Adrenal gland (tissue), 12 donors: ENCODE measurements around the gene GALK1. TPM values are rescaled to one million over a fixed set of nuclear protein-coding genes. Genes with fewer than 3 reads are reported as not detected.

Source experiments
- DNase-seq, 7 donors: peaks; one replicate each; pipeline ENCODE4 v3.0.0-alpha.2; 2019 to 2020
- H3K27ac ChIP-seq, 5 donors: fragments of 200-600 bp; sonication (generic) in 4 of 5; 1 replicate in 3 of 5; 2 replicates in 2 of 5; pipeline versions ENCODE4 v1.5.1 to v1.8.0; 2016 to 2020; ENCODE audit warnings: mild to moderate bottlenecking in 1 of 5
- H3K27me3 ChIP-seq: fragments of 200-600 bp; 2 replicates; pipeline ENCODE4 v1.8.0; 2021
- H3K36me3 ChIP-seq, 2 donors: fragments of 200-600 bp; replicated peaks in 1 of 2; 1 replicate in 1 of 2; 2 replicates in 1 of 2; pipeline versions ENCODE4 v1.5.1 to v1.8.0; 2018 to 2022
- H3K4me1 ChIP-seq, 2 donors: fragments of 200-600 bp; replicated peaks in 1 of 2; 1 replicate in 1 of 2; 2 replicates in 1 of 2; pipeline versions ENCODE4 v1.5.1 to v1.8.0; 2018 to 2021
- H3K4me3 ChIP-seq, 4 donors: fragments of 200-600 bp; sonication (generic) in 3 of 4; one replicate each; pipeline ENCODE4 v1.5.1; 2016 to 2018
- H3K9me3 ChIP-seq, 3 donors: fragments of 200-600 bp; sonication (generic) in 1 of 3; replicated peaks in 1 of 3; 1 replicate in 2 of 3; 2 replicates in 1 of 3; pipeline versions ENCODE4 v1.5.1 to v1.8.0; 2016 to 2021
- CTCF ChIP-seq, 6 experiments: fragments of 450-650 bp in 4 of 6; fragments of 200-600 bp in 2 of 6; sonication (generic) in 1 of 6; IDR thresholded peaks; 1 replicate in 5 of 6; 2 replicates in 1 of 6; pipeline versions ENCODE4 v1.5.1 to v1.8.0; 2016 to 2021; ENCODE audit warnings: antibody characterized with exemption in 6 of 6, mild to moderate bottlenecking in 2 of 6, moderate library complexity in 1 of 6
- POLR2A ChIP-seq, 2 donors: fragments of 450-650 bp; IDR thresholded peaks; one replicate each; pipeline ENCODE4 v1.6.1; 2017; ENCODE audit warnings: antibody characterized with exemption in 2 of 2, mild to moderate bottlenecking in 2 of 2, moderate library complexity in 1 of 2
- WGBS, 4 donors: extraction: QIAGEN DNeasy Blood & Tissue Kit in 2 of 4; methylation state at CpG; one replicate each; pipeline versions ENCODE4 v1.1.5 to v1.1.7; 2013 to 2017; 5-methylcytosine and 5-hydroxymethylcytosine counted together
- intact Hi-C, 2 donors: fragments of 100-400 bp; cut with DNase I; formaldehyde crosslinking; loops; one replicate each; pipeline versions ENCODE4 v1.14.1 to v1.15.0; 2022 to 2023
- polyA plus RNA-seq, 3 donors: library from polyadenylated mRNA; stranded (reverse); fragments of 200-250 nt in 2 of 3; fragments of 350-450 nt in 1 of 3; fragmentation: Illumina TruSeq in 1 of 3; extraction: RNeasy Lipid Tissue Mini Kit (QIAGEN cat#74804) in 1 of 3; gene quantifications; one replicate each; pipeline ENCODE4 v1.2.3, GENCODE V29; 2013 to 2014
- total RNA-seq, 9 donors: library from RNA; depleted of rRNA in 4 of 9; stranded (reverse); fragments of >200 nt in 4 of 9; fragments of 120-200 nt in 1 of 9; fragmentation: NEBNext Ultra II Directional in 1 of 9; extraction: Animal tissue kit (Norgen Biotek cat#: 25700) in 1 of 9; gene quantifications; one replicate each; pipeline versions ENCODE4 v1.1.0 to v1.2.4, GENCODE V29; 2013 to 2023
- donor health status: healthy with polysubstance abuse.
- donor health status: Bipolar disorder and iron deficiency.
- donor health status: DM: yes; HTN: yes; CAD: no.
- donor health status: DM: no; HTN: no; CAD: no.
- donor health status: DM: no; HTN: no; CAD: no.
- donor health status: DM: yes; HTN: yes; CAD: no.

Gene GALK1
- total and polyA plus RNA-seq, 12 donors: 1.4 to 47.3 (median 25.3) TPM

- H3K36me3 ChIP-seq: peaks cover 0 to 8% of the 10 kb centered on the region in 2 donors
Observed at GRCh38 chr17:75759457-75759856, 5.5 kb downstream of the GALK1 start.

DNA sequence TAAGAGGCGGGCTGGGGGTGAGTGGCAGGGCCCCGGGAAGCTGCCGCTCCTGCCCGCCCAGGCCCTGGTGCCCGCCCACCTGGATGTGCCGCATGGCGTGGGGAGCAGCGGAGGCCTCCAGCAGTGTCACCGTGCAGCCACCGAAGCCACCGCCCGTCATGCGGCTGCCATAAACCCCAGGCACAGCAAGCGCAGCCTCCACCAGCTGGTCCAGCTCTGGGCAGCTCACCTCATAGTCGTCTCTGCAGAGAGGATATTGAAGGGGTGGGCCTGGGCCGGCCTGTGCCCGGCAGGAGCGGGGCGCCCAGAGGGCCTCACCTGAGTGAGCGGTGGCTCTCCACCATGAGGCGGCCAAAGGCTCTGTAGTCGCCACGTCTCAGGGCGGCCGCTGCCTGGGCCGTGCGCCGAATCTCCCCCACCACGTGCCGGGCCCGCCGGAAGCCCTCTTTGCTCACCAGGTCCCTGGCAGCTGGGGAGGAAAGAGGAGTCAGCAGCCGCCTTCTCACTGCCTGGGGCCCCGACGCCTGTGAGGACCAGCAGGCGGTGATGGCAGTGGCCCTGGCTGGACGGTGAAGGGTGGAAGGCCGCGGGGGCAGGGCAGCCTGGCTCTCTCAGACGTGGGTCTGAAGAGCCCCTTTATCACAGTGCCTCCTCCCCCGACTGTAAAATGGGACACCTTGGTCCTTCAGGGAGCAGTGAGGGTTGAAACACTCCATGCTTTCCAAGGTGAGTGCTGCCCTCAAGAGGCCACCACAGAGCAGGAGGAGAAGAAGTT, 6.7 kb downstream of the GALK1 start:
- Histone ChIP-seq H3K4me1 (peaks cover 10% of the 10 kb centered on the region in 2 donors), H3K27ac (no peak overlapping the region), H3K4me3 (no peak overlapping the region), H3K36me3 (peaks cover 0 to 8% of the 10 kb centered on the region in 2 donors), H3K27me3 (no peaks in the 10 kb centered on the region), H3K9me3 (no peaks in the 10 kb centered on the region)
- TF ChIP-seq CTCF (IDR thresholded peaks at IDR 0.05): no peak
- TF ChIP-seq POLR2A (IDR thresholded peaks at IDR 0.05): no peak
- no peak for DNase-seq
- 81 to 93% (median 90%) methylated on average over 17 to 41 of the region's 41 CpGs for WGBS, 4 donors
- intact Hi-C loops: no loop called here

More at GRCh38 chr17:75759457-75759856, 5.5 kb downstream of the GALK1 start:
- H3K4me1 ChIP-seq: peaks cover 0 to 8% of the 10 kb centered on the region in 2 donors
- intact Hi-C loops: no loop called here
- no peaks in the 10 kb centered on the region for H3K9me3 ChIP-seq
- DNase-seq: peak in 2 of 7 donors; percentile 51 to 55
- no peaks in the 10 kb centered on the region for H3K27me3 ChIP-seq
- WGBS, 4 donors: 48 to 71% (median 63%) methylated on average over 3 of the region's 3 CpGs
- no peak overlapping the region for H3K4me3 ChIP-seq
- no peak overlapping the region for H3K27ac ChIP-seq
- TF ChIP-seq CTCF (IDR thresholded peaks at IDR 0.05) (no peak), POLR2A (IDR thresholded peaks at IDR 0.05) (no peak)

GRCh38 chr17:75757086-75757681, 7.8 kb downstream of the GALK1 start:
- no peak for DNase-seq
- TF ChIP-seq POLR2A (IDR thresholded peaks at IDR 0.05) (no peak), CTCF (IDR thresholded peaks at IDR 0.05) (no peak)
- intact Hi-C loops: no loop called here

GRCh38 chr17:75756451-75757085, 8.4 kb downstream of the GALK1 start:
- Histone ChIP-seq H3K4me3 (no peak overlapping the region), H3K9me3 (no peaks in the 10 kb centered on the region), H3K27me3 (no peaks in the 10 kb centered on the region), H3K36me3 (peaks cover 0 to 8% of the 10 kb centered on the region in 2 donors), H3K4me1 (peaks cover 10 to 11% of the 10 kb centered on the region in 2 donors), H3K27ac (no peak overlapping the region)
- intact Hi-C loops: no loop called here
- no peak for DNase-seq
- TF ChIP-seq CTCF (IDR thresholded peaks at IDR 0.05) (no peak), POLR2A (IDR thresholded peaks at IDR 0.05) (no peak)
- WGBS, 4 donors: 87 to 89% (median 88%) methylated on average over 12 to 29 of the region's 29 CpGs

More at GRCh38 chr17:75757086-75757681, 7.8 kb downstream of the GALK1 start:
- H3K27ac ChIP-seq: no peak overlapping the region
- H3K36me3 ChIP-seq: peaks cover 0 to 8% of the 10 kb centered on the region in 2 donors
- peaks cover 10 to 11% of the 10 kb centered on the region in 2 donors for H3K4me1 ChIP-seq
- no peaks in the 10 kb centered on the region for H3K27me3 ChIP-seq
- WGBS, 4 donors: 87 to 95% (median 93%) methylated on average over 10 to 21 of the region's 21 CpGs
- H3K4me3 ChIP-seq: no peak overlapping the region
- no peaks in the 10 kb centered on the region for H3K9me3 ChIP-seq
